Uterus (tissue), 4 donors: ENCODE measurements around the gene EFNA3. TPM values are rescaled to one million over a fixed set of nuclear protein-coding genes. Genes with fewer than 3 reads are reported as not detected.

Experiments
- DNase-seq, 2 donors: peaks; one replicate each; pipeline ENCODE4 v3.0.0-alpha.2; 2019 to 2020
- H3K27ac ChIP-seq, 2 donors: fragments of 200-600 bp; sonication (generic); 1 replicate in 1 of 2; 2 replicates in 1 of 2; pipeline ENCODE4 v1.5.1; 2016 to 2018
- H3K27me3 ChIP-seq, 2 donors: fragments of 200-600 bp; sonication (generic); one replicate each; pipeline ENCODE4 v1.5.1; 2018 to 2019; ENCODE audit warnings: control low read depth in 1 of 2
- H3K36me3 ChIP-seq, 2 donors: fragments of 200-600 bp; sonication (generic); one replicate each; pipeline ENCODE4 v1.5.1; 2019; ENCODE audit warnings: control low read depth in 1 of 2
- H3K4me1 ChIP-seq, 2 donors: fragments of 200-600 bp; sonication (generic); one replicate each; pipeline ENCODE4 v1.5.1; 2018 to 2019; ENCODE audit warnings: control low read depth in 1 of 2
- H3K4me3 ChIP-seq, 2 donors: fragments of 200-600 bp; sonication (generic); 1 replicate in 1 of 2; 2 replicates in 1 of 2; pipeline ENCODE4 v1.5.1; 2018 to 2019; ENCODE audit warnings: mild to moderate bottlenecking in 1 of 2
- H3K9me3 ChIP-seq, 2 donors: fragments of 200-600 bp; sonication (generic); one replicate each; pipeline ENCODE4 v1.5.1; 2019; ENCODE audit warnings: control low read depth in 1 of 2
- CTCF ChIP-seq, 4 experiments: fragments of 200-600 bp in 2 of 4; fragments of 450-650 bp in 2 of 4; sonication (generic) in 2 of 4; IDR thresholded peaks; one replicate each; pipeline ENCODE4 v1.5.1; 2016 to 2019; ENCODE audit warnings: antibody characterized with exemption in 4 of 4, mild to moderate bottlenecking in 2 of 4, moderate library complexity in 1 of 4
- POLR2A ChIP-seq, 2 donors: fragments of 450-650 bp; IDR thresholded peaks; one replicate each; pipeline ENCODE4 v1.6.1; 2016; ENCODE audit warnings: antibody characterized with exemption in 2 of 2, mild to moderate bottlenecking in 1 of 2, moderate library complexity in 1 of 2
- intact Hi-C: fragments of 100-400 bp; cut with DNase I; formaldehyde crosslinking; loops from one replicate; pipeline ENCODE4 v1.15.1; 2023; ENCODE audit warnings: low total_unique reads
- total RNA-seq, 4 donors: library from RNA; depleted of rRNA in 3 of 4; stranded (reverse); fragments of >200 nt in 3 of 4; gene quantifications; one replicate each; pipeline versions ENCODE4 v1.1.0 to v1.2.4, GENCODE V29; 2014 to 2023
- donor health status: DM: yes; HTN: yes; CAD: no.

EFNA3 gene
- total RNA-seq, 4 donors from 2014 or later, result 3.2 to 7.6 (median 3.3) TPM; not detected in 1

DNA sequence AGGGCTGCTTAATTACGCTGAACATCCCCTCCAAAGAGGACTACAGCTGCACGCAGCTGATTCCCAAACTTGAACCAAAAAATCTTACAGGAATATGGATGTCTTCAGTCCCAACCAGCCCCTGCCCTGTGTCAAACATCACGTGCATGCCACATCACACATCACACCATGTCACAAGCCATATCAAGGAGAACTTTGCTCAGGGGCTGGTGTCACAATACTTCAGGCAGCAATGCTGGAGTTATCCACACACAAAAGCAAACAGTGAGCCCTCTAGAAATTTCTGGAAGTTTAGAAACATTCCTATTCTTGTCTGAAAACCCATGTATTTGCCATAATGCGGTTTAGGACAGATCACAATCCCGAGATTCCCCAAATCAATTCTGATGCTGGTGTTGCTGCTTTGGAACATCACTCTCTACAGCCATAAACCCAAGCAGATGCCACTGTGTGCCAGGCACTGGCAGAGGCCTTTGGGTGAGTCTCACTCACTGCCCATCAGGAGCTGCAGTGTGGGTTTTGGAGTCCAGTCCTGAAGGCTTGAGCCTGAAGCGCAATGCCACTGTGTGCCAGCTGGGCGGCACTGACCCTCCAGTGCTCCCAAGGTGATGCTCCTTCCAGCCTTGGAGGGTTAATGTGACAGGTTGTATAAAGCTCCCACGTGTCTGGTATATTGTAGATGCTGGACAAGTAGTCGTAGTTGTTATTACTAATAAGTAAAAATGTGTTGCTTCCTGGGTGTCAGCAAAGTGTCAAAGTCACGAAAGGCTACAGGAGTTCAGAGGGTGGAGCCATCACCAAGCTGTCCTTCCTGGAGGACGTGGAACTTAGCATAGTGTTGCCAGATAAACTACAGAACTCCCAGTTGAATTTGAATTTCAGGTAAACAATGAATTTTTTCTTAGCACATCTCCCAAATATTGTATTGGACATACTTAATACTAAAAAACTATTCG, 28.9 kb downstream of the EFNA3 start:
- H3K27ac ChIP-seq, result no peak overlapping the region
- no peaks in the 10 kb centered on the region for H3K36me3 ChIP-seq
- no peaks in the 10 kb centered on the region for H3K27me3 ChIP-seq
- intact Hi-C loops, result no loop called here
- H3K4me3 ChIP-seq, result no peak overlapping the region
- no peaks in the 10 kb centered on the region for H3K9me3 ChIP-seq
- no peak for TF ChIP-seq POLR2A (IDR thresholded peaks at IDR 0.05)
- TF ChIP-seq CTCF (IDR thresholded peaks at IDR 0.05), result no peak
- DNase-seq, result no peak
- H3K4me1 ChIP-seq, result no peaks in the 10 kb centered on the region

GRCh38 chr1:155108296-155108695, 29.7 kb downstream of the EFNA3 start:
- H3K27me3 ChIP-seq, result no peaks in the 10 kb centered on the region
- no peaks in the 10 kb centered on the region for H3K9me3 ChIP-seq
- DNase-seq, result no peak
- intact Hi-C loops, result no loop called here
- H3K4me1 ChIP-seq, result no peaks in the 10 kb centered on the region
- TF ChIP-seq POLR2A (IDR thresholded peaks at IDR 0.05) (no peak), CTCF (IDR thresholded peaks at IDR 0.05) (no peak)
- H3K4me3 ChIP-seq, result no peak overlapping the region
- no peaks in the 10 kb centered on the region for H3K36me3 ChIP-seq
- H3K27ac ChIP-seq, result no peak overlapping the region

DNA sequence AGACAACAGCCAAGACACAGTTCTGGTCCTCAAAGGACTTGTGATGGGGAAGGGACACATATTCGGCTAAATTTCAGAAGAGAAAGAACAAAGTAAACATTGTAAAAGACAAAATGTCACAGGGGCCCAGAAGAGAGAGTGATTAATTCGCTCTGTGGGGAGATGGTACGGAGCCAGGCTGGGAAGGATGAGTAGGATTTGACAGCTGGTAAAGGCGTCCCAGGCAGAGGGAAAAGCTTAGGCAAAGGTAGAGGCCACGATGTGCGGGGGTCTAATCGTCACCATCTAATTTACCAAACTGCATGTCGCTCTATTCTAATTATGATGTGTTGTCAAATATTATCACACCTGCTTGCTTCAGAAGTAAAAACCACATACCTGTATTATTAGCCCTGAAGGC, 31.7 kb downstream of the EFNA3 start:
- no peaks in the 10 kb centered on the region for H3K9me3 ChIP-seq
- H3K27ac ChIP-seq, result no peak overlapping the region
- DNase-seq, result no peak
- intact Hi-C loops, result no loop called here
- no peak overlapping the region for H3K4me3 ChIP-seq
- H3K36me3 ChIP-seq, result no peaks in the 10 kb centered on the region
- H3K27me3 ChIP-seq, result no peaks in the 10 kb centered on the region
- H3K4me1 ChIP-seq, result no peaks in the 10 kb centered on the region
- TF ChIP-seq CTCF (IDR thresholded peaks at IDR 0.05) (no peak), POLR2A (IDR thresholded peaks at IDR 0.05) (no peak)

- Histone ChIP-seq H3K27me3 (no peaks in the 10 kb centered on the region), H3K9me3 (no peaks in the 10 kb centered on the region), H3K4me3 (no peak overlapping the region), H3K4me1 (no peaks in the 10 kb centered on the region), H3K36me3 (no peaks in the 10 kb centered on the region), H3K27ac (no peak overlapping the region)
- no peak for DNase-seq
- intact Hi-C loops, result no loop called here
- no peak for TF ChIP-seq POLR2A (IDR thresholded peaks at IDR 0.05)
- no peak for TF ChIP-seq CTCF (IDR thresholded peaks at IDR 0.05)
Observed at GRCh38 chr1:155110826-155111225, 32.2 kb downstream of the EFNA3 start.

DNA sequence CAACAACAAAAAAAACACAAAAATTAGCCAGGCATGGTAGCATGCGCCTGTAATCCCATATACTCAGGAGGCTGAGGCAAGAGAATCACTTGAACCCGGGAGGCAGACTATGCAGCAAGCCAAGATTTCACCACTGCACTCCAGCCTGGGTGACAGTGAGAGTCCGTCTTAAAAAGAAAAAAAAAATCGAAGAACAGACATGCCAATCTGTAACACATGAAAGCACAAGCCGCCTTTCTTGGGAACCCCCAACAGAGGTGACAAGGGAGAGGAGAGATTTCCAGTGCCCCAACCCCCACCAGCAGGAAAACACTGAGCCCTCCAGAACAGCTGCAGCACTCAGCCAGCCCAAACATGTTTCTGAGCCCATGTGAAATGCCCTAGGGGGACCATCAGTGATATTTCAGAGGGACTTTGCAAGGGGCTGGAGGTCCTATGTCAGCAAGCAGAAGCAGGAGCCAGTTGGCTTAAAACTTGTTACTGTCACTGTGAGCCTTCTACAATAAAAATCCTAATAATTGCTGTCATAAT, 34.9 kb downstream of the EFNA3 start:
- Histone ChIP-seq H3K4me3 (no peak overlapping the region), H3K9me3 (no peaks in the 10 kb centered on the region), H3K27ac (no peak overlapping the region), H3K4me1 (no peaks in the 10 kb centered on the region), H3K36me3 (no peaks in the 10 kb centered on the region), H3K27me3 (no peaks in the 10 kb centered on the region)
- intact Hi-C loops, result no loop called here
- no peak for DNase-seq
- no peak for TF ChIP-seq POLR2A (IDR thresholded peaks at IDR 0.05)
- no peak for TF ChIP-seq CTCF (IDR thresholded peaks at IDR 0.05)
